Prostate gland (tissue), 2 donors: ENCODE data around the gene PRCC. TPM values are rescaled to one million over a fixed set of nuclear protein-coding genes. Genes with fewer than 3 reads are reported as not detected.

Source experiments
- DNase-seq: peaks from one replicate; pipeline ENCODE4 v3.0.0-alpha.2; 2019; ENCODE audit warnings: low spot score
- H3K27ac ChIP-seq, 2 donors: fragments of 200-600 bp; sonication (generic); 2 replicates each; pipeline ENCODE4 v1.5.1; 2017 to 2019
- H3K27me3 ChIP-seq: fragments of 200-600 bp; sonication (generic); replicated peaks from 2 replicates; pipeline ENCODE4 v1.5.1; 2019; ENCODE audit not compliant: insufficient read depth
- H3K36me3 ChIP-seq, 2 donors: fragments of 200-600 bp; sonication (generic); 1 replicate in 1 of 2; 2 replicates in 1 of 2; pipeline versions ENCODE4 v1.5.1 to v1.8.1; 2017 to 2019
- H3K4me1 ChIP-seq: fragments of 200-600 bp; sonication (generic); replicated peaks from 2 replicates; pipeline ENCODE4 v1.5.1; 2019
- H3K4me3 ChIP-seq, 2 donors: fragments of 200-600 bp; sonication (generic); 2 replicates each; pipeline ENCODE4 v1.5.1; 2017 to 2019
- H3K9me3 ChIP-seq: fragments of 200-600 bp; sonication (generic); 2 replicates; pipeline ENCODE4 v1.5.1; 2017
- CTCF ChIP-seq, 4 experiments: fragments of 200-600 bp in 2 of 4; fragments of 450-650 bp in 2 of 4; sonication (generic) in 2 of 4; IDR thresholded peaks; 1 replicate in 3 of 4; 2 replicates in 1 of 4; pipeline ENCODE4 v1.5.1; 2016 to 2019; ENCODE audit warnings: antibody characterized with exemption in 4 of 4, mild to moderate bottlenecking in 2 of 4, moderate library complexity in 2 of 4
- POLR2A ChIP-seq: fragments of 450-650 bp; IDR thresholded peaks from one replicate; pipeline ENCODE4 v1.6.1; 2016; ENCODE audit warnings: antibody characterized with exemption, mild to moderate bottlenecking
- POLR2AphosphoS5 ChIP-seq: sonication (generic); formaldehyde crosslinking; IDR thresholded peaks from one replicate; pipeline ENCODE4 v1.6.1; 2017; ENCODE audit warnings: antibody characterized with exemption
- WGBS: methylation state at CpG from one replicate; pipeline ENCODE4 v1.1.5; 2018; 5-methylcytosine and 5-hydroxymethylcytosine counted together
- intact Hi-C: fragments of 100-400 bp; cut with DNase I; formaldehyde crosslinking; loops from one replicate; pipeline ENCODE4 v1.14.2; 2022
- total RNA-seq, 2 donors: library from RNA; depleted of rRNA; stranded (reverse); fragments of >200 nt; gene quantifications; one replicate each; pipeline ENCODE4 v1.1.0, GENCODE V29; 2016

The PRCC gene
- total RNA-seq, 2 donors from 2014 or later = 33.0 to 61.5 TPM

GRCh38 chr1:156741481-156741983 lies 25.8 kb upstream of the PRCC start:
- intact Hi-C loops = no loop called here
- H3K36me3 ChIP-seq = peaks cover 4 to 20% of the 10 kb centered on the region in 2 donors

GRCh38 chr1:156742017-156742416 lies 25.3 kb upstream of the PRCC start:
- no peak overlapping the region for H3K4me3 ChIP-seq
- no peak for DNase-seq
- peak overlapping the region in 1 of 2 donors; percentile 81 for H3K27ac ChIP-seq
- H3K9me3 ChIP-seq = no peaks in the 10 kb centered on the region
- intact Hi-C loops = no loop called here
- peaks cover 4 to 20% of the 10 kb centered on the region in 2 donors for H3K36me3 ChIP-seq
- peaks cover 8% of the 10 kb centered on the region for H3K4me1 ChIP-seq
- no peak for TF ChIP-seq POLR2AphosphoS5
- TF ChIP-seq POLR2A = no peak
- no peak for TF ChIP-seq CTCF (IDR thresholded peaks at IDR 0.05)
- WGBS = 81% methylated on average over 3 of the region's 3 CpGs
- no peaks in the 10 kb centered on the region for H3K27me3 ChIP-seq

More at GRCh38 chr1:156741481-156741983, 25.8 kb upstream of the PRCC start:
- WGBS = 49% methylated on average over 8 of the region's 8 CpGs
- Histone ChIP-seq H3K27ac (peak overlapping the region; percentile 76 to 81), H3K27me3 (no peaks in the 10 kb centered on the region), H3K9me3 (no peaks in the 10 kb centered on the region), H3K4me3 (peak overlapping the region in 1 of 2 donors; percentile 47), H3K4me1 (peaks cover 8% of the 10 kb centered on the region)
- no peak for DNase-seq
- TF ChIP-seq CTCF (IDR thresholded peaks at IDR 0.05) (no peak), POLR2AphosphoS5 (no peak), POLR2A (no peak)

GRCh38 chr1:156742801-156743200 lies 24.5 kb upstream of the PRCC start:
- peaks cover 4 to 20% of the 10 kb centered on the region in 2 donors for H3K36me3 ChIP-seq
- no peak overlapping the region for H3K4me3 ChIP-seq
- intact Hi-C loops = no loop called here
- H3K27ac ChIP-seq = no peak overlapping the region
- peaks cover 14% of the 10 kb centered on the region for H3K4me1 ChIP-seq
- 94% methylated on average over 4 of the region's 4 CpGs for WGBS
- TF ChIP-seq POLR2A (no peak), POLR2AphosphoS5 (no peak), CTCF (IDR thresholded peaks at IDR 0.05) (no peak)
- no peaks in the 10 kb centered on the region for H3K9me3 ChIP-seq
- H3K27me3 ChIP-seq = no peaks in the 10 kb centered on the region
- DNase-seq = no peak

GRCh38 chr1:156743367-156744302 lies 23.7 kb upstream of the PRCC start:
- no peak for DNase-seq
- H3K4me1 ChIP-seq = peaks cover 20% of the 10 kb centered on the region
- intact Hi-C loops = no loop called here
- no peaks in the 10 kb centered on the region for H3K9me3 ChIP-seq
- no peak overlapping the region for H3K27ac ChIP-seq
- TF ChIP-seq CTCF (IDR thresholded peaks at IDR 0.05) (no peak), POLR2A (no peak), POLR2AphosphoS5 (no peak)
- 81% methylated on average over 14 of the region's 14 CpGs for WGBS
- no peak overlapping the region for H3K4me3 ChIP-seq
- peaks cover 4 to 20% of the 10 kb centered on the region in 2 donors for H3K36me3 ChIP-seq
- H3K27me3 ChIP-seq = no peaks in the 10 kb centered on the region
